Left lobe of liver (tissue), 2 donors: ENCODE data around the gene RHOV. TPM values are rescaled to one million over a fixed set of nuclear protein-coding genes. Genes with fewer than 3 reads are reported as not detected.
A peak's percentile ranks its signal among the peaks of the same experiment; 100 is the strongest.

ENCODE experiments used
- ATAC-seq: fragments of 200-7000 bp; cut with Tn5 transposase; one replicate; pipeline ENCODE4 v1.9.1; 2020; ENCODE audit warnings: mild to moderate bottlenecking, moderate library complexity
- DNase-seq: peaks from one replicate; pipeline ENCODE4 v3.0.0-alpha.2; 2020; ENCODE audit warnings: low spot score
- total RNA-seq: library from RNA; stranded (reverse); gene quantifications from one replicate; pipeline ENCODE4 v1.2.1, GENCODE V29; 2021
- donor health status: DM: no; HTN: no; CAD: no; lungs with moderate emphysema.
- donor health status: DM: no; HTN: yes; CAD: no.

The RHOV gene
- total RNA-seq = not detected

- peak; percentile 88 for ATAC-seq
- DNase-seq = no peak
Measured at GRCh38 chr15:40873694-40874561, at the start of gene RHOV. Gene RHOV, minus strand, starts transcription at chr15:40874234. Its CDS starts 95 bp downstream, at chr15:40874139.

DNA sequence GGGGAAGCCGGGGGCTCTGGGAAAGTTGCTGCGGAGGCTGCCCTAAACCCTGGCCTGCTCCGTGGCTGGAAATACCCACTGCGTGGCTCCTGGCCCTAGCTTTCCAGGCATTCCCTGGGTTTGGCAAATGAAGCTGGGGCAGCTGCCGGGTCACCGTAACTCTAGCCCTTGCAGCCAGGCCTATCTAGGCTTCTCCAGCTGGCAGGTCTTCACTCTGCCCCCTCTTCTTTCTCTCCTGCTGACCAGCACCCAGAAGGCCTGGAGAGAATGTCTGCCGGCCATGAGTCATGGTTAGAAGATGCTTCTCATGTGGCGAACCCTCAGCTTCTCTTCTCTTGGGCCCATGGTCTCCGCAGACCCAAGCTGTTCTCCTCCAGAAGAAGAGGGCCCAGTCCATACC is 49.5 kb upstream of the RHOV start:
- DNase-seq = no peak
- no peak for ATAC-seq

- DNase-seq = no peak
Measured at GRCh38 chr15:40922608-40923005, 48.6 kb upstream of the RHOV start.

GRCh38 chr15:40921949-40922607 is 48.0 kb upstream of the RHOV start:
- peak; percentile 18 for ATAC-seq
- DNase-seq = no peak

More at GRCh38 chr15:40922608-40923005, 48.6 kb upstream of the RHOV start:
- ATAC-seq = no peak

DNA sequence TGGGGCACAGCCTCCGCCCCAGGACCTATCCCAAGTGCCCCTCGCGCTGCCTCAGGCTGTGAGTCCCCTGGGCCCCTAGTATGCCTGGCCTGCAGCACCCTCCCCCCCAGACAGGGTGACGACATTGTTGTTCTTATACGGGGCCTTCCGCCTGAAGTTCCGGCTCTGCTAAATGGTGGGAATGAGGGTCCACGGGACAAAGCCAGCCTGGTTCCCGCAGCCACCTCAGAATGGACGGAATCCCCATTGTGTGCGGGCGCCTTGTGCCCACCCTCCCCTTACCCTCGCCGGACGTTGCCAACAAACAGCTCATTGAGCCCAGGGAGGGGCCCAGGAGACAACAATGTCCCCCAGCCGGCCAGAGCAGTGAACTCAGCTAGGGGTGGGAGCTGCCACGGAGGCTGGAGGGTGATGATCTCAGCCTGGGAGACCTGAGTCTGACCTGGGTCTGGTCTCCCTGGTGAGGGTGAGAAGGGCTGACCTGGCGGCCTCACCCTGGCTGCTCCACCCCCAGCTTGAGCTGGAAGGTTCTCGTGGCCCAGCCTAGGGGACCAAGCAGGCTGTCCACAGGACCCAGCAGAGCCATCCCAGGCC is 44.9 kb upstream of the RHOV start:
- DNase-seq (no peak), ATAC-seq (no peak)

- DNase-seq = no peak
- ATAC-seq = peak; percentile 7
Measured at GRCh38 chr15:40918146-40918798, 44.2 kb upstream of the RHOV start.

GRCh38 chr15:40917585-40917984 is 43.6 kb upstream of the RHOV start:
- DNase-seq = no peak
- ATAC-seq = no peak

DNA sequence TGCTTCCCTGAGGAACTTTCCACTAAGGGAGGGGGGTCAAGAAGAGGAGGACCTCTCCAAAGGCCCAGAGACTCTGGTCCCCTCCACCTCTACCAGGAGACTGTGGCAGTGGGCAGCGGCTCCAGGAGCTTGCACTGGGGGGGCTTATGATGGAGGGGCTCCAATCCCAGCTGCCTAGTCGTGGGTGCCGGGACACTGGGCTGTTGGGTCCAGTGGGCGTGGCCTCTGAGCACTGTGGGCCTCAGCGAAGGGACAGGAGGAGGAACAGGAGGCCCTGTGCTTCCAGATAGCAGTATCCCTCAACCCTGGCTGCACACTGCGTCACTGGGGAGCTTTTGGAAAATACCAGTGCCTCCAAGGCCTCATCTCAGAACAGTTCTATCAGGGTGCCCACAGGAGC is 41.6 kb upstream of the RHOV start:
- DNase-seq (no peak), ATAC-seq (peak; percentile 22)

- no peak for DNase-seq
- ATAC-seq = peak; percentile 30
Measured at GRCh38 chr15:40915116-40915661, 41.2 kb upstream of the RHOV start.

GRCh38 chr15:40914486-40914885 is 40.5 kb upstream of the RHOV start:
- ATAC-seq (no peak), DNase-seq (no peak)

- ATAC-seq (no peak), DNase-seq (no peak)
Measured at GRCh38 chr15:40914013-40914412, 40.0 kb upstream of the RHOV start.

DNA sequence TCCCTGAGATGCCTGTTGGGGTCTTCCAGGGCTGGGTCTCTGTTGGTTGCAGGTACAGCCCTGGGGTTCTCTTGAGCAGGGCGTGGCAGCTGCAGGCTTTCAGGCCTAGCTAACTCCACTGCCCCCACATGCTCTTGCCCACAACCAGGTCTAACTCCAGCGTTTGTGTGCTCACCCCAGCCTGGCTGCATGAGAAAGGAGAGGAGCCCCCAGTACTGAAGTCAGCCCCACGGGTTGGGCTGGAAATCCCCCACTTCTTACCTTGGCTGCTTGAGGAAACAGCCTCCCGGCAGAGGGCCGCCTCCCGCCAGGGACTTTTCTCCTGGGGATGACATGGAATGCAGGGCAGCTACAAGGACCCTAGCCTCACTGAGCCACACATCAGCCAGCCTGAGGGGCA is 38.4 kb upstream of the RHOV start:
- no peak for ATAC-seq
- no peak for DNase-seq

DNA sequence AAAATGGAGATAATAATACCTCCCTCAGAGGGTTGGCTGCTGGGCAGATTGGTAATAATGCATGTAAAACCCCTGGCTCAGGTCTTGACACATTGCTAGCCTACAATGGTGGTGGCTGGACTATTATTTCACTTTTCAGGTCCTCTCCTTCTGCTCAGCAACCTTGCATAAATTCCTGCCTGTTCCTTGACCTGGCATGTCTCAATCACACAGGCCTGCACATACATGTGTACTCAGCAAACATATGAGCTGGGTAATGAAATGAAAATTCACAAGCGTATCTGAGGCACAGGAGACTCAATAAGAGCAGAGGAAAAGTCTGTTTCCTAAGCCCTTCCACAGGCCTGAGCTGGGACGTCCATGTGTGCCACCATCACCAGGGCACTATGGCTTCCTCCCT is 37.7 kb upstream of the RHOV start:
- ATAC-seq = peak; percentile 2
- no peak for DNase-seq

DNA sequence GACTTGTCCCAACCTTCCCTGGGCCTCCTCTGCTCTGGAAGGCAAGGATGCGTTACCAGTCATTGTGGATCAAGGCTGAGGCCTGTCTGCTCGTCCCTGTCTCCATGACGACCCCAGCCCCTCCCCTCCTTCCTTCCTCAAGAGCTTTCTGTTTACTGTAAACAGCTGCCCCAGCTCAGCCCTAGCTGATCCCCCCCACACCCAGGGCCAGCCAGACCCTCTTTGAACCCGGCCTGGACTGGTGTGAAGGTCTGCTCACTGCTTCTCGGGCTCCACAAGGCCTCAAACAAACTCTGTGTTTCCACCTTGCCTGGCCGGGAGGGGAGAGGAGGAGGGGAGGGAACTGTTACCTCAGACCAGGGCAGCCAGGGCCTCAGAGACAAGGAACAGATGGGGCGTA is 37.1 kb upstream of the RHOV start:
- ATAC-seq (no peak), DNase-seq (no peak)

GRCh38 chr15:40909662-40910630 is 35.9 kb upstream of the RHOV start:
- ATAC-seq (peak; percentile 59), DNase-seq (peak; percentile 96)

- ATAC-seq = peak; percentile 8
- peak; percentile 74 for DNase-seq
Measured at GRCh38 chr15:40908095-40908494, 34.1 kb upstream of the RHOV start.

DNA sequence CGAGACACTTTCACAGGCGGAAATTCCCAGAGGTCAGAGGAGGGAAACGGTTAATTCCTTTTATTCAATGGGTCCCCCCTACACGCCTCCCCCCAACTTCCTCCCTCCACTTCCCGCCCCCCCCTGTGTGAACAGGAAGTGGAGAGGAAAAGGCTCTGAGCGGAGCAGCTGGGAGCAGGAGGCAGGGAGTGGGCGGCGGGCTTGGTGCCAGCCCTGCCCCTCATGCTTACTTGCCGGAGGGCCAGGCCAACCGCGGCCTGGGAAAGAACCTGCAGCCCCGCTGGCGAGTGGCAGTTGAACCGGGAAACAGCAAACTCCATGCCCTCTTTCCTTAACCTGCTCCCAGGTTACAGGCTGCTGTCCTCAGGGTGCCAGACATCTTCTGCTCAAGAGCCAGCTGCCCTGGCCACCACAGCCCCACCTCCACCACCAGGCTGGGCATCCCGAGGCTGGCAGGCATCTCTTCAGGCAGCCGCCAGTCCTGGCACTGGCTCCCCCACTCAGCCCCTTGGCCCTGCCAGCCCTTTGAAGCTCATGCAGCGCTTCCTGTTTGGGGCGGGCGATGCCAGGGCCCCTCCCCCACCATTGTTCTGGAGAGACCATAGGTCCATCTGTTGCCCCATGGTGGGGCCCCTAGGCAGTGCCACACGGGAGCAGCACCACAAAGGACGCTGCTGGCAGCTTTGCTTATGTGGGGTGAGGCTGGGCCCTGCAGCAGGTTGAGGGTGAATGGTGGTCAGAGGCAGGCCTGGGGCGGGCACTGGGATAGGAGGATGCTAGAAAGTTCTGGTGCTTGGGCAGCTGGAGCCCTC is 33.2 kb upstream of the RHOV start:
- DNase-seq (peak; percentile 78), ATAC-seq (peak; percentile 32)

DNA sequence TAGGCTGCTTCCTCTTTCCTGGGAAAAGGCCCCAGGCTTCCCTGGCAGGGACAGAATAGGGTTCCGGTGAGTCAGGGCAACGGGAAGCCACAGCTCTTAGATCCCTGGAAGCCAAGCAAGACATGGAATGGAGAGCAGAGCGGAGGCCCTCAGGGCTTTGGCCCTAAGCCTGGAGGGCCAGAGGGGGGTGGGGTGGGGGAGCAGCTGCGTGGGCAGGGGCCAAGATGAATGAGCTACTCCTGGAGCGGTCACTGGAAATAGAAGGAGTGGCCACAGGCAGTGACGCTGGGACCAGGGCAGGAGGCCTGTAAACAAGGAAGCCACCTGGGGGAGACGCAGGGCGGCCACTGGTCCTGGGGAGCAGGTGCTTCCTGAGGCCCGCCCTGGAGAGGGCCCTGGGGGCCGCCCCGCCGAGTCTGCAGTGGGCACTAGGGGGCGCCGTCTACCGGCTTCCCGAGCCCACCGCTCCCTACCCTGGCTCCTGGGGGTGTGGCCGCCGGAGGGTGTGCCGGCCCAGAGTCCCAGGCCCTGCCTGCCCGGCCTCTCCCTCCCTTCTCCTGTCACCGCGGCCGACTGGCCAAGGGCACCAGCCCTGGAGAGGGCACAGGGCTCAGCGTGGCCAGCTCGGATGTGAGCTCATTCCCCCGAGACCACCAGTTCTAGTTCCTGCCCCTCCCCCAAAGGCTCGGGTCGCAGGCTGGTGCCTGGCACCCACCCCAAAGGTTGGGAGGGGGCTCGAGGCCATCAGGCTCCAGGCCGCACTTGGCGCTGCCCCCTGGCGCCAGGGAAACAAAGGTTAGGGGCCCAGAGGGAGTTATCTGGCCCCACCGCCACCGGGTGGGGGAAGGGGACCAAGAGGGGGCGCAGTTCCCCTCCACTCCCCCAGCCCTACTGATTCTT is 32.3 kb upstream of the RHOV start:
- ATAC-seq (peak; percentile 71), DNase-seq (peak; percentile 88)
